Mesenteric fat pad (tissue), 1 donor: Measurements from ENCODE around the gene C19orf47. TPM values are rescaled to one million over a fixed set of nuclear protein-coding genes. Genes with fewer than 3 reads are reported as not detected.

Source experiments
- DNase-seq: peaks from one replicate; pipeline ENCODE4 v3.0.0-alpha.2; 2020; ENCODE audit warnings: low spot score
- total RNA-seq: library from RNA; stranded (reverse); fragmentation: NEBNext Ultra II Directional; extraction: Animal tissue kit (Norgen Biotek cat#: 25700); gene quantifications from one replicate; pipeline ENCODE4 v1.2.1, GENCODE V29; 2021
- donor health status: DM: yes; HTN: yes; CAD: no.

C19orf47 gene
- total RNA-seq, 1 donor from 2014 or later: 13.0 TPM

GRCh38 chr19:40283414-40284250 is 64.6 kb downstream of the C19orf47 start:
- DNase-seq: no peak

GRCh38 chr19:40282920-40283319 is 65.3 kb downstream of the C19orf47 start:
- DNase-seq: no peak

- no peak for DNase-seq
Measured at GRCh38 chr19:40282209-40282580, 66.0 kb downstream of the C19orf47 start.

GRCh38 chr19:40281381-40282208 is 66.6 kb downstream of the C19orf47 start:
- DNase-seq: no peak

GRCh38 chr19:40280608-40281221 is 67.5 kb downstream of the C19orf47 start:
- DNase-seq: no peak

- DNase-seq: no peak
Measured at GRCh38 chr19:40279761-40280607, 68.2 kb downstream of the C19orf47 start.

GRCh38 chr19:40279120-40279551 is 69.1 kb downstream of the C19orf47 start:
- no peak for DNase-seq

GRCh38 chr19:40278361-40279035 is 69.7 kb downstream of the C19orf47 start:
- no peak for DNase-seq

GRCh38 chr19:40277356-40278059 is 70.7 kb downstream of the C19orf47 start:
- DNase-seq: no peak

GRCh38 chr19:40274585-40275544 is 73.3 kb downstream of the C19orf47 start:
- no peak for DNase-seq

GRCh38 chr19:40273469-40274360 is 74.5 kb downstream of the C19orf47 start:
- DNase-seq: no peak

- DNase-seq: no peak
Measured at GRCh38 chr19:40272261-40272660, 75.9 kb downstream of the C19orf47 start.

GRCh38 chr19:40271706-40272105 is 76.5 kb downstream of the C19orf47 start:
- DNase-seq: no peak

- no peak for DNase-seq
Measured at GRCh38 chr19:40270362-40271089, 77.7 kb downstream of the C19orf47 start.
